ENCODE data around the gene THOC7. TPM values are rescaled to one million over a fixed set of nuclear protein-coding genes. Genes with fewer than 3 reads are reported as not detected.

The THOC7 gene
- total RNA-seq, 4 donors from 2014 or later, result 19.4 to 64.4 (median 36.5) TPM

- DNase-seq, result no peak
- TF ChIP-seq CTCF (IDR thresholded peaks at IDR 0.05) (no peak), POLR2A (IDR thresholded peaks at IDR 0.05) (no peak)
- Histone ChIP-seq H3K36me3 (no peaks in the 10 kb centered on the region), H3K4me1 (no peaks in the 10 kb centered on the region), H3K27me3 (no peaks in the 10 kb centered on the region), H3K9me3 (no peaks in the 10 kb centered on the region), H3K27ac (no peak overlapping the region), H3K4me3 (no peak overlapping the region)
These were observed 49.4 kb downstream of the THOC7 start for GRCh38 chr3:63814237-63814636.

- Histone ChIP-seq H3K4me1 (no peaks in the 10 kb centered on the region), H3K27me3 (no peaks in the 10 kb centered on the region), H3K4me3 (no peak overlapping the region), H3K36me3 (no peaks in the 10 kb centered on the region), H3K27ac (no peak overlapping the region), H3K9me3 (no peaks in the 10 kb centered on the region)
- DNase-seq, result peak in 2 of 3 donors; percentile 48 to 64
- no peak for TF ChIP-seq POLR2A (IDR thresholded peaks at IDR 0.05)
- no peak for TF ChIP-seq CTCF (IDR thresholded peaks at IDR 0.05)
These were observed 54.0 kb downstream of the THOC7 start for GRCh38 chr3:63809607-63810006.

GRCh38 chr3:63808633-63809032 is 55.0 kb downstream of the THOC7 start:
- no peaks in the 10 kb centered on the region for H3K36me3 ChIP-seq
- no peaks in the 10 kb centered on the region for H3K4me1 ChIP-seq
- no peaks in the 10 kb centered on the region for H3K9me3 ChIP-seq
- DNase-seq, result no peak
- no peak overlapping the region for H3K4me3 ChIP-seq
- no peak for TF ChIP-seq POLR2A (IDR thresholded peaks at IDR 0.05)
- TF ChIP-seq CTCF (IDR thresholded peaks at IDR 0.05), result no peak
- H3K27me3 ChIP-seq, result no peaks in the 10 kb centered on the region
- no peak overlapping the region for H3K27ac ChIP-seq

GRCh38 chr3:63807961-63808565 is 55.5 kb downstream of the THOC7 start:
- TF ChIP-seq CTCF (IDR thresholded peaks at IDR 0.05), result no peak
- no peak for TF ChIP-seq POLR2A (IDR thresholded peaks at IDR 0.05)
- H3K9me3 ChIP-seq, result no peaks in the 10 kb centered on the region
- no peak overlapping the region for H3K4me3 ChIP-seq
- no peak for DNase-seq
- H3K27me3 ChIP-seq, result no peaks in the 10 kb centered on the region
- H3K36me3 ChIP-seq, result no peaks in the 10 kb centered on the region
- H3K27ac ChIP-seq, result no peak overlapping the region
- H3K4me1 ChIP-seq, result no peaks in the 10 kb centered on the region

- H3K4me3 ChIP-seq, result no peak overlapping the region
- no peaks in the 10 kb centered on the region for H3K9me3 ChIP-seq
- no peak overlapping the region for H3K27ac ChIP-seq
- H3K27me3 ChIP-seq, result no peaks in the 10 kb centered on the region
- no peaks in the 10 kb centered on the region for H3K4me1 ChIP-seq
- DNase-seq, result no peak
- H3K36me3 ChIP-seq, result no peaks in the 10 kb centered on the region
- TF ChIP-seq POLR2A (IDR thresholded peaks at IDR 0.05) (no peak), CTCF (IDR thresholded peaks at IDR 0.05) (no peak)
These were observed 59.7 kb downstream of the THOC7 start for GRCh38 chr3:63803911-63804310.

- Histone ChIP-seq H3K36me3 (no peaks in the 10 kb centered on the region), H3K4me1 (no peaks in the 10 kb centered on the region), H3K4me3 (no peak overlapping the region), H3K9me3 (no peaks in the 10 kb centered on the region), H3K27me3 (no peaks in the 10 kb centered on the region), H3K27ac (no peak overlapping the region)
- TF ChIP-seq POLR2A (IDR thresholded peaks at IDR 0.05), result no peak
- DNase-seq, result no peak
These were observed 63.5 kb downstream of the THOC7 start for GRCh38 chr3:63800097-63800496.

Measured in Peyer's patch (tissue), 4 donors.